GM19438 (cell line): ENCODE measurements around the gene HIF3A.
"Not testable (repeated sequence)": the region's sequence is repeated elsewhere in the genome, so short reads cannot be mapped to it uniquely, and the experiment has no call there.

Experiments
- ATAC-seq: cut with Tn5 transposase; IDR thresholded peaks from one replicate; pipeline ENCODE4 v1.9.1; 2021; ENCODE audit warnings: low read depth; ENCODE audit not compliant: unreplicated experiment

Gene HIF3A

GRCh38 chr19:46353730-46354528 lies 57.1 kb downstream of the HIF3A start:
- ATAC-seq = no peak

- ATAC-seq = no peak
Observed at GRCh38 chr19:46355234-46356148, 58.6 kb downstream of the HIF3A start.

GRCh38 chr19:46356149-46357055 lies 59.6 kb downstream of the HIF3A start:
- no peak for ATAC-seq

- no peak for ATAC-seq
Observed at GRCh38 chr19:46357846-46358583, 61.2 kb downstream of the HIF3A start.

- ATAC-seq = no peak
Observed at GRCh38 chr19:46361915-46362314, 65.1 kb downstream of the HIF3A start.

- ATAC-seq = no peak
Observed at GRCh38 chr19:46364359-46364758, 67.5 kb downstream of the HIF3A start.

GRCh38 chr19:46365561-46365960 lies 68.7 kb downstream of the HIF3A start:
- ATAC-seq = no peak

GRCh38 chr19:46366620-46367292 lies 69.9 kb downstream of the HIF3A start:
- ATAC-seq = no peak

- no peak for ATAC-seq
Observed at GRCh38 chr19:46367426-46367825, 70.6 kb downstream of the HIF3A start.

GRCh38 chr19:46368116-46368515 lies 71.3 kb downstream of the HIF3A start:
- ATAC-seq = no peak

GRCh38 chr19:46369817-46370216 lies 73.0 kb downstream of the HIF3A start:
- ATAC-seq = no peak

- no peak for ATAC-seq
Observed at GRCh38 chr19:46371371-46371901, 74.6 kb downstream of the HIF3A start.

GRCh38 chr19:46372901-46373490 lies 76.2 kb downstream of the HIF3A start:
- no peak for ATAC-seq

- no peak for ATAC-seq
Observed at GRCh38 chr19:46373491-46374359, 76.9 kb downstream of the HIF3A start.

GRCh38 chr19:46374536-46375475 lies 78.0 kb downstream of the HIF3A start:
- no peak for ATAC-seq

GRCh38 chr19:46375476-46376067 lies 78.7 kb downstream of the HIF3A start:
- ATAC-seq = not testable (repeated sequence)
